HepG2 (cell line): ENCODE results near the gene SYNE3. TPM values are rescaled to one million over a fixed set of nuclear protein-coding genes. Genes with fewer than 3 reads are reported as not detected.

Experiments
- AGO2 ChIP-seq: fragments of 200-400 bp; formaldehyde crosslinking; optimal IDR thresholded peaks from 2 replicates; pipeline ENCODE3; 2017; ENCODE audit warnings: mild to moderate bottlenecking, low read depth, low read length, moderate library complexity
- ATF5 ChIP-seq: sonication (generic); formaldehyde crosslinking; IDR thresholded peaks from 2 replicates; pipeline ENCODE4 v1.4.0; 2020; ENCODE audit warnings: mild to moderate bottlenecking, low read depth, missing genetic modification reagents
- HOXA3 ChIP-seq: sonication (generic); formaldehyde crosslinking; IDR thresholded peaks from 2 replicates; pipeline ENCODE4 v1.5.0; 2020; ENCODE audit warnings: missing genetic modification reagents
- IKZF1 ChIP-seq: fragments of 450-650 bp; IDR thresholded peaks from 2 replicates; pipeline ENCODE4 v1.7.1; 2016
- RERE ChIP-seq: IDR thresholded peaks from 2 replicates; pipeline ENCODE4 v1.6.1; 2016; ENCODE audit warnings: low read depth, missing genetic modification reagents, missing compliant biosample characterization
- SKI ChIP-seq: fragments of 450-650 bp; IDR thresholded peaks from one replicate; pipeline ENCODE4 v1.6.1; 2018; ENCODE audit warnings: mild to moderate bottlenecking; ENCODE audit not compliant: partially characterized antibody
- ZBTB33 ChIP-seq: sonication (generic); formaldehyde crosslinking; IDR thresholded peaks from 2 replicates; pipeline ENCODE4 v1.4.0; 2020; ENCODE audit warnings: missing genetic modification reagents
- ZNF256 ChIP-seq: sonication (generic); formaldehyde crosslinking; conservative IDR thresholded peaks from 2 replicates; pipeline ENCODE4 v1.4.0; 2020; ENCODE audit warnings: missing genetic modification reagents
- polyA plus RNA-seq, 8 experiments: library from polyadenylated mRNA; depleted of rRNA in 3 of 8; stranded (reverse) in 7 of 8; unstranded in 1 of 8; fragments of >200 nt; fragmentation: Illumina TruSeq in 4 of 8; extraction: Trizol in 4 of 8; gene quantifications; 2 replicates each; pipeline versions ENCODE4 v1.2.1 to v1.2.3, GENCODE V29; 2011 to 2016; ENCODE audit warnings: low read depth in 4 of 8, missing spikeins in 1 of 8, mixed read lengths in 1 of 8; ENCODE audit not compliant: insufficient read depth in 1 of 8
- total RNA-seq, 5 experiments: library from RNA; depleted of rRNA; stranded (reverse); fragments of >200 nt; fragmentation: Illumina TruSeq; extraction: Trizol; gene quantifications; 2 replicates each; pipeline ENCODE4 v1.2.3, GENCODE V29; 2016; ENCODE audit warnings: low read depth in 1 of 5
- TF ChIP-seq, protein P1 (sequence below), 2 experiments: fragments of 450-650 bp in 1 of 2; sonication (generic) in 1 of 2; formaldehyde crosslinking; IDR thresholded peaks; 2 replicates each; pipeline versions ENCODE4 v1.5.0 to v1.8.0; 2020 to 2022; ENCODE audit warnings: mild to moderate bottlenecking in 1 of 2, missing genetic modification reagents in 1 of 2

SYNE3 gene
- total and polyA plus RNA-seq, 2 of the 13 experiments (the other 11 are each of a cell fraction or from before 2014, with no cell fraction given): 7.8 to 8.0 TPM

GRCh38 chr14:95490138-95490509 is 26.3 kb downstream of the SYNE3 start (continued):
- TF ChIP-seq RERE (CRISPR knock-in tag) (no peak), AGO2 (no peak), ZNF256 (no peak), ATF5 (no peak), SKI (no peak), IKZF1 (no peak), ZBTB33 (CRISPR knock-in tag) (no peak), HOXA3 (CRISPR knock-in tag) (no peak)
- TF ChIP-seq, protein P1, sequence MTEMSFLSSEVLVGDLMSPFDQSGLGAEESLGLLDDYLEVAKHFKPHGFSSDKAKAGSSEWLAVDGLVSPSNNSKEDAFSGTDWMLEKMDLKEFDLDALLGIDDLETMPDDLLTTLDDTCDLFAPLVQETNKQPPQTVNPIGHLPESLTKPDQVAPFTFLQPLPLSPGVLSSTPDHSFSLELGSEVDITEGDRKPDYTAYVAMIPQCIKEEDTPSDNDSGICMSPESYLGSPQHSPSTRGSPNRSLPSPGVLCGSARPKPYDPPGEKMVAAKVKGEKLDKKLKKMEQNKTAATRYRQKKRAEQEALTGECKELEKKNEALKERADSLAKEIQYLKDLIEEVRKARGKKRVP (CRISPR knock-in tag; IDR thresholded peaks at IDR 0.05): no peak
